Fibroblast of villous mesenchyme (primary cell): ENCODE measurements around the gene ADAM10. TPM values are rescaled to one million over a fixed set of nuclear protein-coding genes. Genes with fewer than 3 reads are reported as not detected.

Experiments used
- DNase-seq: peaks from one replicate; pipeline ENCODE4 v3.0.0-alpha.2; 2010; ENCODE audit warnings: low read depth
- H3K4me3 ChIP-seq: 2 replicates; pipeline ENCODE4 v1.5.1; 2011; ENCODE audit warnings: low read depth, mild to moderate bottlenecking, low read length
- CTCF ChIP-seq: IDR thresholded peaks from 2 replicates; pipeline ENCODE4 v1.5.1; 2012; ENCODE audit warnings: low read depth, mild to moderate bottlenecking, low read length; ENCODE audit not compliant: insufficient read depth
- total RNA-seq: library from RNA; depleted of rRNA; stranded (reverse); fragments of >200 nt; gene quantifications from 2 replicates; pipeline ENCODE4 v1.2.3, GENCODE V29; 2012

ADAM10 gene
- total RNA-seq, 1 donor, result 200 TPM

GRCh38 chr15:58748040-58748851 lies 1.3 kb downstream of the ADAM10 start:
- no peak for TF ChIP-seq CTCF
- peak overlapping the region; percentile 91 for H3K4me3 ChIP-seq
- no peak for DNase-seq

DNA sequence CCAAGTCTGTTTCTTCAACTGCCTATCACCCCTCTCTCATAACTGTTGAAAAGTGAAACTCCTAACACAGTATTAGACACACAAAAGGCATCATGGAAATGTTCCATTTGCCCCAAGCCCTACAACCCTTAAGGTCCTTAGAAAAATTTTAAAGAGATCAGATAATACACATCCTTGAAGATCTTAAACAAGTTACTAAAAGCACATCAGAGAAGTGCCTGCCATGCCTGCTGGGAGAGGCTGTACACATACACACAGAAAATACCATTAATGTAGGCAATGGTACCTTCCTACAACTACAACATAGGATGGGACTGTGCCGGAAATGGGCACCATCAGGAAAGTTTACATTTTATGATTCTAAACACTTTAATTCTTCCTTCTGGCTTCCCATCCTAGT lies 3.3 kb downstream of the ADAM10 start:
- DNase-seq, result no peak
- H3K4me3 ChIP-seq, result peak overlapping the region; percentile 91
- no peak for TF ChIP-seq CTCF

DNA sequence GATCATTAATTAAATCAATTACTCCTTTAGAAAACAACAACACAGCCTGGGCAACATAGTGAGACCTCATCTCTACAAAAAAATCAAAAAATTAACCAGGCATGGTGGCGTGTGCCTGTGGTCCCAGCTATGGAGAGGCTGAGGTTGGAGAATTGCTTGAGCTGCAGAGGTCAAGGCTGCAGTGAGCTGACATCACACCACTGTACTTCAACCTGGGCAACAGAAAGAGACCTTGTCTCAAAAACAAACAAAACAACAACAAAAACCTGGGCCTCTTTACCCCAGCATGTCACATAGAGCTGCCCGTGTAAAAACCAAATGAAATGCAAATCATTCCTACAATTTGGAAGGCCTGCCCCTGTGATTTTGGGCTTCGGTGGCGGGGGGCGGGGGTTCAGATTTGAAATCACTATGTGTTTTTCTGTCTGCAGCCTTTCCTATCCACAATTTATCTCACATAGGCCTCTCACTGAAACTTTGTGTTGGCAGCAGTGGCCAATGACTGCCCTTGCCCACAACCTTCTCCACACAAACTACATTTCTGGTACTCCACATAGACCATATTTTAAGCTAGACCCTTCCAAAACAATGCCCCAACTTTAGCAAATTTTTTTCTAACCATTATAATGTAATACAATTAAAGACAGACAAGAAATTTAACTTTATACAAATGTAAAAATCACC lies 6.5 kb downstream of the ADAM10 start:
- no peak for TF ChIP-seq CTCF
- H3K4me3 ChIP-seq, result no peak overlapping the region
- no peak for DNase-seq

- no peak for TF ChIP-seq CTCF
- peak; percentile 90 for DNase-seq
- no peak overlapping the region for H3K4me3 ChIP-seq
Measured at GRCh38 chr15:58742022-58742813, 7.3 kb downstream of the ADAM10 start.

DNA sequence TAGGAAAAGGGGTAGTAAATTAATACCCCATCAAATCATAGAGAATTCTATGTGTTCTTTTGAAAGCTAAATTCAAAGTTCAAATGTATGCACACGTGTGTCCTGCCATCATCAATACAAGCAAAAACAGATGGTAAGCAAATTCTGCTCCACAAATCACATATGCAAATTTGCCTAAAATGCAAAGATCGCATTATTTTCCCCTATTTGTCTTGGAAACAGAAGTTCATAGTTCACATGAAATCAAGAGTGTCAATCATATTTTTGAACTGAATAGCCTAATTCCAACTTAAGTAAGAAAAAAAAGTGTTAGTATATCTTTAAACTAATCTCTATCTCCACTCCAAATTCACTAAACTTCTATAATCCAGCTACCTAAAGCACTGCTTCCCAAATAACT lies 8.5 kb downstream of the ADAM10 start:
- no peak for TF ChIP-seq CTCF
- DNase-seq, result no peak
- H3K4me3 ChIP-seq, result no peak overlapping the region

DNA sequence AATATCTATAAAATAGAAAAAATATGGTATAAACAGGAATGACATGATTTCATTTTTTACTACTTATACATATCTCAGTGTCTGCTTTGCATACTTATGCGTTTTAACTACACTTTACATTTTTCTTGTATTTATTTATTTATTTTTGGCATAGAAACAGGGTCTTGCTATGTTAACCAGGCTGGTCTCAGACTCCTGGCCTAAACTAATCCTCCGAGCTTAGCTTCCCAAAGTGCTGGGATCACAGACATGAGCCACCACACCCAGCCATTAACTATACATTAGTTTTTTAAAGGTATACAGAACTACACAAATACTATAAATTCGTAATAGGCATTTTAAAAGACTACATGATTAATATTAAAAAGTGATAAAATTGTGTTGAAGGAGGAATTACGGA lies 9.1 kb downstream of the ADAM10 start:
- H3K4me3 ChIP-seq, result no peak overlapping the region
- peak; percentile 52 for DNase-seq
- no peak for TF ChIP-seq CTCF
